Smooth muscle cell of the coronary artery (primary cell): Measurements from ENCODE around the gene HMGCLL1. TPM values are rescaled to one million over a fixed set of nuclear protein-coding genes. Genes with fewer than 3 reads are reported as not detected.

Source experiments
- total RNA-seq: library from RNA; depleted of rRNA; stranded (reverse); fragments of >200 nt; gene quantifications from 2 replicates; pipeline ENCODE4 v1.2.3, GENCODE V29; 2014; ENCODE audit warnings: low replicate concordance

The HMGCLL1 gene
- not detected in 2 replicates for total RNA-seq

DNA sequence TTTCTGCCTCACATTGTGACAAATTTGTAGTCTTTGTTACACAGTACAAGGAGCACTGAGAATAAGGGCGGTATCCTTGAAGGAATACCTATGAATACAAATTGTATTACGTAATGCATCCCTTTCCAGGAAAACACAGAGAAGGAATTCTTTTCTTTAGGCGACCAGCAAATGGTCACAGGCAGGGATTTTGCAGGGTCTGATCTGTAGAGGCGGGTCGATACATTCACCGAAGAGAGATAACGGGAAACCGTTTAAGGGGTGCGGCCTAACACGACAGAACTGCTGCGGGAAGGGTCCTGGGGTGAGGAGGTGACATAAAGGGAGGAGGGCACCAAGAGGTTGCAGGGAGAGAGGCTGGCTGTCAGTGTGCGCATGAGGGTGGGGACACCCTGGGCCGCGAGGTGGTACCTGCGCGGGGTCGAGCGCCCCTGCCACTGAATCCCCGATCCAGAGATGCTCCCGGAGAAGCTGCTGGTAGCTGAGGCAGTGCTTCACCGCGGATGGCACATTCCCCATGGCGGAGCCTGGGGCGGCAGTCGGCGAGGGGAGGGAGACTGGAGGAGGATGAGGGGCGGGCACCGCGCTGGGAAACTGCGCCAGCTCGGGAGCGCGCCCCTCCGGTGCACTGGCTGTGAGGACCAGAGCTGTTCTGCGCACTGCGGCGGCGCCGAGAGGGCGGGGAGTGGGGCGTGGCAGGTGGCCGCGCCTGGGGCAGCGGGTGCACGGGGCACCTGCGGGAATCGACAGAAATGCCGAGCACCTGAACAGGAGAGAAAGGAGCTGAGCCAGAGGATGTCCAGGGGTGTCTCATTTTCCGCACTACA is at the start of gene HMGCLL1:
Gene HMGCLL1 (minus strand): TSS at position 656 of the 827 bp plus-strand sequence. CDS start 137 bp downstream, at position 519.

